HG02571 (cell line): ENCODE results near the gene LGR4.

Experiments
- ATAC-seq: cut with Tn5 transposase; IDR thresholded peaks from one replicate; pipeline ENCODE4 v1.9.1; 2021; ENCODE audit warnings: mild to moderate bottlenecking, moderate library complexity; ENCODE audit not compliant: unreplicated experiment

LGR4 gene

GRCh38 chr11:27487706-27488105 is 15.1 kb upstream of the LGR4 start:
- ATAC-seq: no peak

GRCh38 chr11:27485930-27486773 is 13.6 kb upstream of the LGR4 start:
- ATAC-seq: no peak

GRCh38 chr11:27482793-27483192 is 10.2 kb upstream of the LGR4 start:
- no peak for ATAC-seq

GRCh38 chr11:27481992-27482391 is 9.4 kb upstream of the LGR4 start:
- no peak for ATAC-seq

- ATAC-seq: no peak
Measured at GRCh38 chr11:27477831-27478230, 5.2 kb upstream of the LGR4 start.

GRCh38 chr11:27477243-27477642 is 4.7 kb upstream of the LGR4 start:
- ATAC-seq: no peak

GRCh38 chr11:27475622-27476021 is 3.0 kb upstream of the LGR4 start:
- ATAC-seq: no peak

- no peak for ATAC-seq
Measured at GRCh38 chr11:27473017-27473406, 422 bp upstream of the LGR4 start.

GRCh38 chr11:27471589-27472397 is 797 bp downstream of the LGR4 start:
- ATAC-seq: peak; percentile 44

- ATAC-seq: no peak
Measured at GRCh38 chr11:27470826-27471588, 1.6 kb downstream of the LGR4 start.

- ATAC-seq: no peak
Measured at GRCh38 chr11:27470166-27470565, 2.4 kb downstream of the LGR4 start.

GRCh38 chr11:27468995-27469695 is 3.4 kb downstream of the LGR4 start:
- no peak for ATAC-seq

GRCh38 chr11:27468209-27468994 is 4.2 kb downstream of the LGR4 start:
- no peak for ATAC-seq

GRCh38 chr11:27467181-27467913 is 5.2 kb downstream of the LGR4 start:
- ATAC-seq: no peak

- ATAC-seq: no peak
Measured at GRCh38 chr11:27466363-27466762, 6.2 kb downstream of the LGR4 start.

- ATAC-seq: no peak
Measured at GRCh38 chr11:27465629-27466028, 7.0 kb downstream of the LGR4 start.

- no peak for ATAC-seq
Measured at GRCh38 chr11:27464909-27465308, 7.7 kb downstream of the LGR4 start.

- ATAC-seq: no peak
Measured at GRCh38 chr11:27464289-27464696, 8.3 kb downstream of the LGR4 start.

- no peak for ATAC-seq
Measured at GRCh38 chr11:27462543-27462942, 10.0 kb downstream of the LGR4 start.
